ENCODE data around the gene HNF4A.
"Not testable (repeated sequence)": the region's sequence is repeated elsewhere in the genome, so short reads cannot be mapped to it uniquely, and the experiment has no call there.

Gene HNF4A

DNA sequence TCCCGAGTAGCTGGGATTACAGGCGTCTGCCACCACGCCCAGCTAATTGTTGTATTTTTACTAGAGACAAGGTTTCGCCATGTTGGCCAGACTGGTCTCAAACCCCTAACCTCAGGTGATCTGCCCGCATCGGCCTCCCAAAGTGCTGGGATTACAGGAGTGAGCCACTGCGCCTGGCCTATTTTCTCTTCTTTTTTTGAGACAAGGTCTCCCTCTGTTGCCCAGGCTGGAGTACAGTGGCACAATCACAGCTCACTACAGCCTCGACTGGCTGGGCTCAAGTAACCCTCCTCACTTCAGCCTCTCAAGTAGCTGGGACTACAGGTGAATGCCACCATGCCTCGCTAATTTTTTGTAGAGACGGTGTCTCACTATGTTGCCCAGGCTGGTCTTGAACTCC, 9.6 kb upstream of the HNF4A start:
- DNase-seq, result not testable (repeated sequence)

DNA sequence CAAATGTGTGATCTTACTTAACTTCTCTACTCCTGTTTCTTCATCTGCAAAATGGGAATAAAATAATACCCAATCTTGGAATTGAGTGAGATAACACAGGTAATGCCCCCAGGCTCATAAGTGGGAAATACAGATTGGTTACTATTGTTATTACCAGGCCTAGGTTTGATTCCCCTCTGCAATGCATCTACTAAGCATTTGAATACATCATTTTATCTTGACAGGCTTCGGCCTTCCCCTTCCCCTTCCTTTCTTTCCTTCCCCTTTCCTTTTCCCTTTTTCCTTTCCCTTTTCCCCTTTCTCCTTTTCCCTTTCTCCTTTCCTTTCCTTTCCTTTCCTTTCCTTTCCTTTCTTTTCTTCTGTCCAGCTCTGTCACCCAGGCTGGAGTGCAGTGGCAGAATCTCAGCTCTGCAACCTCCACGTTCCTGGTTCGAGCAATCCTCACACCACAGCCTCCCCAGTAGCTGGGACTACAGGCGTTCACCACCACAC, 7.3 kb upstream of the HNF4A start:
- DNase-seq, result no peak

DNA sequence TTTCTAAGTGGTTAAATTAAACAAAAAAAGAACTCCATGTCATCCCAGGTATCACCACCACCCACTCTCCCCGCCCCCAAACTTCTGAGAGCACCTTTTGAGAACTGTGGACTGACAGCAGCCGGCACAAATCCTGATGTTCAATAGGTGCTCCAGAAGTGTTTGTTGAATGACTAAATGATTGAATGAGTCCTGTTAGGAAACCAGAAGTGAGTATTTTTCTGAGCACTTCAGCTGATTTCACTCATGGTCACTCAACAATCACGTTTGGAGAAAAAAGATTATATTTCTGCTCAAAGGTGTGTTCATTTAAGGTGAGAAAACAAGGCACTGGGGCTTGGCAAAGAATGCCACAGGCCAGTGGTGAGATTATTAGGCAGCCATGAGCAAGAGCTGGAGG, 6.2 kb upstream of the HNF4A start:
- no peak for DNase-seq

DNA sequence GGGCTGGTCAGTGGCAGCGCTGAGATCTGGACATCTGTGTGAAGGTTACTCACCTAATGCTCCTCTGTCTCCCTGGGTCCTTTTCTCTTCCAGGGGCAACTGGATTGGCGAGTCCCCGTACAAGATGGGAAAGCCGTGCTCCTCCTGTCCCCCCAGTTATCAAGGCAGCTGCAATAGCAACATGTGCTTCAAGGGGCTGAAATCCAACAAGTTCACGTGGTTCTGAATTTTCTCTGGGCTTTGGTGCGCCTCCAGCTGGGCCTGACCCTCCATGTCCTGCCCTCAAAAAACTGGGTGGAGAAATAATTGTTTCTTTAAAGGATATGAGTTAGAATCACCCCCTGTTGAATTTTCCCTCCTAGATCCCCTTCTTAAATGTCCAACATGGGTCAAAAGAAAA, 4.9 kb upstream of the HNF4A start:
- DNase-seq, result no peak

DNA sequence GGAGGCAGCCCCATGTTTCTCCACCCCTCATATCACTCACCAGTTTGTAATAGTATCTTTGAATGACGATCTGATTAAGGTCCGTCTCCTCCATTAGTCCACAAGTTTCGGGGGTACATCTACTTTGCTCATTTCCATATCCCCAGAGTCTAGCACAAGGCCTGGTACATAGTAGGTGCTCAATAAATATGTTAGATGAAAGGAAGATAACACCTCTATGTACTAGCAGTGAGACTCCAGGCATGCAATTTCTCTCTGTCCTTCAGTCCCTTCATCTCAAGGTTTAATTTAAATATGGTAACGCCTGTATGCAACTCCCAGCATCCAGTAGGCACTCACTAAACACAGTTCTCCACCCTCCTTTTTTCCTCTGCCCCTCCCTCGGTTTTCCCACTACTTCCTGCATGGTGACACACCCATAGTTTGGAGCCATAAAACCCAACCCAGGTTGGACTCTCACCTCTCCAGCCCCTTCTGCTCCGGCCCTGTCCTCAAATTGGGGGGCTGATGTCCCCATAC, 461 bp upstream of the HNF4A start:
- no peak for DNase-seq

DNA sequence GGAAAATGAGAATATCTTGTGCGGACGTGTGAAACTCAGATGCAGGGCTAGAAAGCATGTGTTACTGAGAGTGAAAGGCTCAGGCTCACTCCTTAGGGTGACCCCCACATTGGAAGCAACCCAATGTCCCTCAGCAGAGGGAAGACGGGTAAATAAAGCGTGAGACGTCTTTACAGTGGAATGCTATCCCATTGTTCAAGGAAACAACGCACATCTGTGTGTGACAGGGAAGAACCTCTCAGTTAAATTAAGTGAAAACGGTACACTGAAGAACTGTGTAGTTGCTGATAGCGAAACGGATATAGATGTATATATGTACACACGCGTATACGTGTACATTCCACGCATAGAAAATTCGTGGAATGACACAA, 839 bp downstream of the HNF4A start:
- DNase-seq, result no peak

DNA sequence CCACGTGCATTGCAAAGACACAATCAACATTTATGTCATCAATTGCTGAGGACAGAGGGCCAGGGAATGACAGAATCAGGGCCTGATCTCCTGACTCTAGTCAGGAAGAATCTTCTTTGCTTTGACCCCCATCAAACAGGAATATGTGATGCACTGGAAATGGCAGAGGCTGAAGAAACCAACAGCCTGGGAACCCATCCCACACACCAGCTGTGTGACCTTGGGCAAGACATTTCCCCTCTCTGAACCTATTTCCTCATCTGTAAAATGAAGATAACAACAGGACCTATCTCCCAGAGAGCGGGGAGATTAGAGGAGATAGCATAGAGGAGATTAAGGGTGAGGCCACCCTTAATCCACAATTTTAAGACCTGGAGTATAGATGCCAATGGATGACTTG, 1.5 kb downstream of the HNF4A start:
- DNase-seq, result no peak

DNA sequence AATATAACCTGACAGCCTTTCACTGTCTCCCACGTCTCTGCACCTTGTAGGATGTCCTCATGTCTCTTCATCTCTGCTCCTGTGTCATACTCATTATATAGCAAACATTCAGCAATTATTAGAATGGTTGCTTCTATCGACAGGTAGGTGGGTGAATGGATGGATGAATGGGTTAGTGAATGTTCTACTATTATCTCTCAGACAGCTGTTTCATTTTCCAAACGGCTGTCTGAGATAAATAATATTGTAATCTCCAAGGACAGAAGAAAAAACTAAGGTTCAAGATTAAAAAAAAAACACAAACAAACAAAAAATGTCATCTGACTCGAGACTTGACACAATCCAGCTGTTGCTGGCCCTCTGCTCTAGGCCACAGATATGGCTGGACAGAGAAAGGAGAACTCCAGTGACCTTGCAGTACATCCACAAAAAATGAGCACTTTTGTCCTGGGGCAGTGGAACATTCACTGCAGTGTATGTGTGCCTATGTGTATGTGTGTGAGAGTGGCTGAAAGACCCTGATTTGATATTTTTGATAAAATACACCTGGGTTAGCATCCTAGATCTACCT, 2.1 kb downstream of the HNF4A start:
- DNase-seq, result no peak

DNA sequence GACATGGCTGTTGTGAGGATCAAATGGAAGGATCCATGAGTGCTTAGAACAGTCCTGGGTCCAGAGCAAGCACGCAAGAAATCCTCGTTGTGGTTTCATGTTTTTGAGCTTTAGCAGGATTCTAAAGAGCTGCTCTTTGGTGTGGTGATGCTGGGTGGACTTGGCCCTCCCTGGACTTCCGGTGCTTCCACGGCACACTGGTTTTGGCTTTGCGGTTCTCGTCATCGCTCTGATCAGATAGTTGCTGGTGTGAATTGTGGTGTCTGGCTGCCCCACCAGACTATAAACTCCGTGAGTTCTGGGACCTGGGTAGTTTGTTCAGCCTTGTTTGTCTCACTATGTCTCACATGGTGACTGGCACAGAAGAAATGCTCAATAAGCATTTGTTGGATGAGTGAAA, 3.3 kb downstream of the HNF4A start:
- no peak for DNase-seq

DNA sequence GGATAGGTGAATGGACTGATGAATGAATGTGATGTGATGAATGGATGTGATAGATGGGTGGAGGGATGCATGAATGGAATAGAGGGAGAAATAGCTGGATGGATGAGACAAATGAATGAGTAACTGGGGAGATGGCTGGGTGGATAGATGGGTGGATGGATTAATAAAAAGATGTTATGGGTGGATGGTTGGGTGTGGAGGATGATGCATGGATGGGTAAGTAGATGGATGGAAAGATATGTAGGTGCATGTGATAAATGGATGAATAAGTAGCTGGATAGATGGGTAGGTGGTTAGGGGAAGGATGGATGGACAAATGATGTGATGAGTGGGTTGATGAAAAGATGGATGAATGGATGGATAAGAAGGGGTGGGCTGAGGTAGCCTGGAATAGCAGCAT, 4.7 kb downstream of the HNF4A start:
- no peak for DNase-seq

DNA sequence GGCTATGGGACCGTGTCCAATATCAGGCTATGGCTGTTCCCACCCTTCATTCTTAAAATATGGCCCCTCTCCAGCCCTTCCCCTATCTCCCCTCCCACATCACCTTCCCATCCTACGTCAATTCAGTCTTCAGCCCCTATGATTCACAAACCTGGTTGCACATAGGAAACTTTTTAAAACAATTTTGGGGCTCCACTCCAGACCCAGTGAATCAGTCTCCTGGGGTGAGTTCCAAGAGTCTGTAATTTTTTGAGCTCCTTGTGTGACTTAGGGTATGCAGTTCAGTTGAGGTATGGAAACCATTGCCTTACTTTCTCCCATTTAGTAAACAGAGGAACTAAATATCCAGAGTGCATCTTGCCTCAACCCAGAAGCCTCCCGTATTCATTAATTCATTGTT, 5.5 kb downstream of the HNF4A start:
- DNase-seq, result no peak

DNA sequence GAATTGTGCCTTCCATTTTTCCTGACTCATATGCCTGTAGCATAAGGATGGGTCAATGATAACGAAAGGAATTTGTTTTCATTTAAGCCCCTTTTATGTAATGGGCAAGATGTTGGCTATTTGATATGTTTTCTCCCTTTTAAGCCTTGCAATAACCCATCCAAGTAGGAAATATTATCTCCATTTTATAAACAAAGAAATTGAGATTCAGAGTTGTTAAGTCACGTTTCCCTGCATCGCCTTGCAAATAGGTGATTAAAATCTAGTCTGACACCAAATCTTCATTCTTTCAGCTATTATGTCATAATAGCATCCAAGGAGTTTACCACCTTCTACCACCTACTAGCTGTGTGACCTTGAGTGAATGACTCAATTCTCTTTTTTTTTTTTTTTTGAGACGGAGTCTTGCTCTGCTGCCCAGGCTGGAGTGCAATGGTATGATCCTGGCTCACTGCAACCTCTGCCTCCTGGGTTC, 7.0 kb downstream of the HNF4A start:
- no peak for DNase-seq

DNA sequence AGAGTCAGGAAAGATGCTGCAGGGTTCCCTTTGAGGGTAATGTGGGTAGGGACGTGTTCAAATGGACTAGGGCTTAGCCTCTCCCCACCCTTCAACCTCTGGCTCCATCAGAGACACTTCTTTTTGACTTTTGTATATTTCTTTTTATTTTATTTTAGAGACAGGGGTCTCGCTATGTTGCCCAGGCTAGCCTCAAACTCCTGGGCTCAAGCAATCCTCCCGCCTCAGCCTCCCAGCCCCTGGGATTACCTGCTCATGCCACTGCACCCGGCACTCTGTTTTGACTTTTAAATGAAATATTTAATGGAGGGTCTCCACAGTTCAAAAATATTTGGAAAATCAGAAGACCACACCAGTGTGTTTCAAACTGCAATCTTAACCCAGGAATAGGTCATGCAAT, 8.6 kb downstream of the HNF4A start:
- DNase-seq, result no peak

DNA sequence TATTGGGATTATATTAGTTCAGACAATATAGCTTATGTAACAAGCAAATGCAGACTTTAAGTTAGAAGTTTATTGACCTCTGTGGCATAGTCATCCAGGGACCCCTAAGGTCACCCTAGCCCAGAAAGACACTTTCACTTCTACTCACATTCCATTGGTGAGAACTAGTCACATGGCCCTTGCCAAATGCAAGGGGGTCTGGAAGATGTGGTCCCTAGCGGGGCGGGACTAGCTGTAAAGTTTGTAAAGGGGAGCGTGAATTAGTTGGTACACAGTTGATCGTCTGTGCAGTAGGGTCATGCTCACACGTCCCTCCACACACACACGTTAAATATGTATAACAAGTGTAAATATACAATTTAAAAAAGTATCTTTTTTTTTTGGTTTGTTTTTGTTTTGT, 9.3 kb downstream of the HNF4A start:
- DNase-seq, result no peak

DNA sequence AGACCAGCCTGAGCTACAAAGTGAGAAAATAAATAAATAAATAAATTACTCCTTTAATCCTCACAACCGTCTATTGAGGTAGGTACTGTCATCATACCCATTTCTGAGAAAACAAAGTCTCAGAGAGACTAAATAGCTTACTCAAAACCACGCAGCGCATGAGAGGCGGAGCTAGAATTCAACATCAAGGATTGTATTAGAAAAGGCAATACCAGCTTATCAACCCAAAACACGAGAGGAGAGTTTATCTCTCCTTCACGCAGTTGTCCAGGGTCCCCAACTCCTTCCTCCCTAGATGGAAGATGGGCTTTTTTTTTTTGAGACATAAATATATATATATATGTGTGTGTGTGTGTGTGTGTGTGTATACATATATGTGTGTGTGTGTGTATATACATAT, 12.2 kb downstream of the HNF4A start:
- DNase-seq, result no peak

DNA sequence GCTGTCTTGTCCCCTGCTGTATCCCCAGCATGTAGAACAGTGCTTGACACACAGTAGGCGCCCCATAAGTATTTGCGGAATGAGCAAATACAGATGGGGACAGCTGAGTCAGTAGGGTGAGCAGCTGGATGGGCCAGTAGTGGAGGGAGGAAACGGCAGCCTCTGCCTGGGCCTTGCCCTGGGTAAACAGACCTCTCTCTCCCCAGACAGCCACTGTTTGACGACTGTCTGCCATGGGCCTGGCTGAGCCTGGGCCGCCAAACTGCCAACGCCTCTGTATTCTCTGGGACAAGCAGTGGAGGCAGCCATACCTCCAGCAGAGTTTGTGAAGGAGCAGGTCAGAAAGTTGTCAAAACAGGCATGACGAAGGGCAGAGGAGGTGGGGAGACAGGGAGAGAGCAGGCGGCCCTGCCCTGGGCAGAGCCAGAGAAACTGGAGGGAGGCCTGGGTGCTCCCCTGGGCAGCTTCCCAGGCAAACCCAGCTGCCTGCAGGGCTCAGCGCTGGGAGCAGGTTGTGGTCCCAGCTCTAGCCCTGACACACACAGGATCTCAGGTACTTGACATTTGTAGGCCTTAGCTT, 15.2 kb downstream of the HNF4A start:
- DNase-seq, result no peak

DNA sequence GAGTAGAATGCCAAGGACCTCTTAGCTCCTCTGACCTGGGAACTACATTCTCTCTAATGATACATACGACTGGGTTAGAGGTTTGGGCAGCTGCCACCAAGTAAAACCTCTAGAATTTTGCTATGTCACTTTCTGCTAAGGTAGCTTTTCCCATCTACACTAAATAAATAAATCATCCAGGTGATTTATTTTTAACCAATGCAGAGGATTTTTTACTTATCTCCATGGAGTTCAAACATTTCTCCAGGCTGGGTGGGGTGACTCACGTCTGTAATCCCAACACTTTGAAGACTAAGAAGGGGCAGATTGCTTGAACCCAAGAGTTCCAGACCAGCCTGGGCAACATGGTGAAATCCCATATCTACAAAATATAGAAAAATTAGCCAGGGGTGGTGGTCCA, 27.1 kb downstream of the HNF4A start:
- DNase-seq, result no peak

DNA sequence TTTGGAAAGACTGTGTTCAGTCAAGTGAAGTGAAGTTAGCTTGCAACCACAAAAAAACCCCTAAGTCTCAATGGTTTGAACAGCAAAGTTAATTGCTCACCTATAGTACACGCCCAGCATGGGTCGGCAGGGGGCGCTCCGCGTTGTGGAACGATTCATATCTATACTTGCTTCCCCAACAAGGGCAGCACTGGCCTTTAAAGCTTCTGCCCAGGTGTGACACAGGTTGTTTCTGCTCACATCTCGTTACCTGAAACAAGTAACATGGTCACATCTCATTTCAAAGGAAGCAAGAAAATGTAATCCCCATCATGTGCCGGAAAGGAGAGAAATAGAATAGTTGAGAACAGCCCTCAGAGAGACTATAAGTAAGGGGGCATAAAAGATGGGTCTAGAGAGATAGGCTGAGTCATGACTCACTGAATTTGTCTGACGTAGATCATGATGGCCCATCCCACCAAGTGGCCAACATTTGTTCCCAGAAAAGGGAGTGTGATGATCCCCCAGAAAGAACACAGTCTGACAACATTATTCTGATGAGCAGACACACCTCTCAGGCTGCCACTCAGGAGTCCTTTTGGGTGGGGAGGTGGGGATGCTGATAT, 29.0 kb downstream of the HNF4A start:
- DNase-seq, result peak in 1 of 2 experiments; percentile 72

DNA sequence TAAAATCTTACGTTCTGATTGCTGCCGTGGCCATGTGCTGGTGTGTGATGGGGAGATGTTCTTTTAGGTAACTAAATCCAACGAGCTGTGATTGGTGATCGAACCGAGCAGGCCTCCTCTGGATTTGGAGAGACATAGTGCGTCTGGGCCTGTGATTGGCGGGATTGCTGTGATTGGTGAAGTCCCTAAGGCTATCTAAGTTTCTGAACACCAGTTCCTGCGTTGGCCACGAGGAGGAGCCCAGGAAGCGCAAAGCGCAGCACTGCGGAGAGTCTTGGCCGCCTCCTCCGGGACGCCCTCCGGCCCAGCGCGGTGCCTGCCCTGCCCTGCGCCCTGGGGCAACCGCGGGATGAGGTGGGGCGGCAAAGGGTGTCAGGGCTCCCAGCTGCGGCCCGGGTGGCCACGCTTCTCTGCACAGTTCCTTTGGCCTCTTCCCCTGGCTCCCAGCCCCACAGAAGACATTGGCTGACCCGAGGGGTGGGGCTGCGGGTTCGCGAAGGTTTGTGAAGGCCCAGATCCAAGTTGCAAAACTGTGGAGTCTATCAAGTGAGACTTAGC, 33.0 kb downstream of the HNF4A start:
- DNase-seq, result peak; percentile 41 to 71

DNA sequence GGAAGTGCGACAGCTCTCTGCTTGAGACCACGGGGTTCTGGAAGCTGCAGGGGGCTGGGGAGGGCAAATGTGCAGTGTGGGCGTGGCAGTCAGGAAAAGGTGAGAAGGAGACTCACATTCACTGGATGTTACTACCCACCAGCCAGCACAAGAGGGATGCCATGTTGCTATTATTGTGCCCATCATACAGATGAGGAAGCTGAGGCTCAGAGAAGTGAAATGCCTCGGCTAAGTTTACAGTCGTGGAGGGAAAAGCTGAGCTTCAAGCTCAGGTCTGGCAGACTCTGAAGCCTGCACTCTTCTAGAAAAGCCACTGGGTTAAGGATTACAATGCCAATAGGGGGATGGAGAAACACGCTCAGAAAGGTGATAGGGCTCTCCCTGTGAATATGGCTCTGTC, 34.4 kb downstream of the HNF4A start:
- no peak for DNase-seq

DNA sequence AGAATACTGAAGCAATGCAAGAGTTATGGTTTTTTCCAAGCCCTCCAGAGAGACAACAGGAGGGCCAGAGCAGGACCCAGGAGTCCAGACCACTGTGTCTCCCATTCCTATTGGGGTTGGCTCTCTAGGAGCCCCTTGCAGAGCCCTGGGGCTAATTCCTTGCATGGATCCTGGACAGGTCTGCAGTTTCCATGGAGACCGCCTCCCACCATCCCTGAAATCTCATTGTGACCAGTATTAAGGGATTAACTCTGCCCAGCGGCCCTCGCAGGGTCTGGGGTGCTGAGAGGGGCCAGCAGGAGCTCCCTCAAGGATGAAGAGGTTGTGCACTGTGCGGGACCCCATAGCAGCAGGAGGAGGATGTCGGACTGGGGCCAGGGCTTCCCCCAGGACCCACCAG, 34.8 kb downstream of the HNF4A start:
- DNase-seq, result no peak

DNA sequence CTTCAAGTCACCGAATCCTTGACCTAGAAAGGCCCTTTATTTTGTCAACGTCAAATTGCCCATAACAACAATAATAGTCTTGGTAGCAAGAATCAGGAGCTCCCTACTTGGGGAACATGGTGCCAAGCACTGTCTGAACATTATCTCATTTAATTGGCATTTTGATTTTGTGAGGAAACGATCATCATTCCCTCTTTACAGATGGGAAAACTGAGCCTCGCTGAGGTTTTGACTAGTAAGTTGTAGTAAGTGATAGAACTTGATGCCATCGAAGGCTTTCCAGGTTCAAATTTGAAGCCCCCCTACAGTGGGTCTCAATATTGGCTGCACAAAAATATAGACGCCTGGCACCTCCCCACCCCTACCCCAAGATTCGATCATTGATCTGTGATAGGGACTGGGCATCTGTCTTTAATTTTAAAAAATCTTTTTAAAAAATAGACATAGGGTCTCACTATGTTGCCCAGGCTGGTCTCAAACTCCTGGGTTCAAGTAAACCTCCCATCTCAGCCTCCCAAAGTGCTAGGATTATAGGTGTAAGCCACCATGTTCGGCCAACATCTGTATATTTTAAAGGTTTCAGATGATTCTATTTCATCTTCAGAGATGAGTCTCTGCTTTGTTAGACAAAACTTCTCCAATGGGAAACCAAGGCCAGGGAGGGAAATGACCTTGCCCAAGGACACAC, 36.7 kb downstream of the HNF4A start:
- no peak for DNase-seq

DNA sequence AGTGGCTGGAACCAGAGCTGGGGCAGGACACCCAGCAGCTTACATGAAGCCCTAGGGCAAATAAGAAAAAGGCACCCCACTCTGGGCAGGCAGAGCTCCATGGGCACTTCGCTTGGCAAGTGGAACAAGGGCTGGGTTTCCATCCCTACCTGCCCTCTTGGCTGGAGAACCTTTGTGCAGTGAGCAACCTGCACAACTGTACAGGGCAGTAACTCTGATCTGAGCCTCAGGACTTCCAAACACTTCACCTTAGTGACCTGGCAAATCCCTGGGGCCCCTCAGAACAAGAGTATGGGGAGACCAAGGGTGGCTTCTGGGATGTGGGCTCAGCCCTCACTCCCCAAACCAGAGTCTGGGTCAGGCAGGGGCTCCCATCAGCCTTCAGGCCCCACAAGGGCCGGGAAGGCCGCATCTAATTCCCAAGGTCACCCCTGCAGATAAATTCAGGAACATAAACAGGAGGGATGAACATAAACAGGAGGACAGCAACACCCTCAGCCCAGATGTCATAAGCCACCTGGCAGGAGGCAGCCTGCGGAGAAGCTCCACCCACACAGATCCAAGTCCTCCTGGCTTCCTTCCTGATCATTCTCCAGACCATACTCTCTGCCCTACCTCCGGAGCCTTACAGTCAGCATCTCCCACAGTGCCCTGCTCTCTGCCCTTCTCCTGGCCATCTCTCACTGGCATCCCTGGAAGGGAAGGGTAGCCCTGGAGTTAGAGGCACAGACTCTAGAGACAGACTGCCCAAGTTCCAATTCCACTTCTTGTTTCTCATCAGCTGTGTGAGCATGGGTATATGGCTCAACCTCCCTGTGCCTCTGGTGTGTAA, 37.5 kb downstream of the HNF4A start:
- DNase-seq, result no peak

All from SW 1271 (cell line).